ENCODE results near the gene MACROD2.

MACROD2 gene

DNA sequence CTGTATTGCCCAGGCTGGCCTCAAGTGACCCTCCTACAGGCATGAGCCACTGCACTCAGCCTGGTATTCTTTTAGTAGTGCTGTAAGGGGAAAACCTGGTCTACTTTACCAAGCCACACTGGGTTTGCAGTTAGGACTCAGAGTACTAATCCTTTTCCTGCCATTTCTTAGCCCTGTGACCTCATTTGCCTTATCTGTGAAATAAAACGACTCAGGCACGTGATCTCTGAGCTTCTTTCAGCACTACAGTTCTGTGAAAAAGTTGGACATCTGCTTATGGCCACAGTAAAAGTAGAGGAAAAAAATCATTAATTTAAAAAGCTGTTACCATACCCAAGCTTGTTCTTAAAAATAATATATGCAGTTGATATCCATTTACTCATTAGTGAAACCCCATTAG, 1570.5 kb downstream of the MACROD2 start:
- DNase-seq (ENCODE audit: low read depth in 2 of 2): no peak

DNA sequence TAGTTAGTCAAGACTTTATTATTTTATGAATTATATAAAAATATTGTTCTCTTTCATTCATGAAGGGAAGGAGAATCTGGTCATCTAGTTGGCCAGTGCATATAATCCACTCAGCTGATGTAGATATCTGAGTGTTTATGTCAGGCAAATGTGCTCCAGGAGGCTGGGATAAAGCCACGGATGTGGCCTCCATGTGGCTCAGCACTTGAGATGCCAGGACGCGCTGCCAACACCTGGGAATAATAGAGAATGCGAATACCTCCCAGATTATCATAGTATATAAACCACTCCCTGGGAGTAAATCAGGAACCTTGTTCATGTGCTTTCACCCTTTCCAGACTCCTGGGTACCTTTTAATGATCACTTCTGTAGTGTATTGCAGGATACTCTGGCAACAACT, 1571.9 kb downstream of the MACROD2 start:
- no peak for DNase-seq (ENCODE audit: low read depth in 2 of 2)

DNA sequence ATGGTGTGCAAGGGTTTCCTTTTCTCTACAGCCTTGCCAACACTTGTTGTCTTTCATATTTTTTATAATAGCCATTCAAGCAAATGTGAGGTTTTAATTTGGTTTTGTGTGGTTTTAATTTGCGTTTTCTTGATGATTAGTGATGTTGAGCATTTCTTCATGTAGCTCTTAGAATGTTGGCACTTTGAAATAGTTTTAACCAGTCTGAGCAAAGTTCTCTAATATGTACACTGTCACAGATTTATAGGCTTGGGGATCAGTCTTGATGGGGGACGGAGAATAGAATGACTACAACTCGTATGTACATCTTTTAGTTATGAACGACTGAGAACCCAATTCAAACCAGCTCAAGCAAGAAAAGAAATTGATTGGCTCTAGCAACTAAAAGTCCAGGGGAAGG, 1574.8 kb downstream of the MACROD2 start:
- no peak for DNase-seq (ENCODE audit: low read depth in 2 of 2)

DNA sequence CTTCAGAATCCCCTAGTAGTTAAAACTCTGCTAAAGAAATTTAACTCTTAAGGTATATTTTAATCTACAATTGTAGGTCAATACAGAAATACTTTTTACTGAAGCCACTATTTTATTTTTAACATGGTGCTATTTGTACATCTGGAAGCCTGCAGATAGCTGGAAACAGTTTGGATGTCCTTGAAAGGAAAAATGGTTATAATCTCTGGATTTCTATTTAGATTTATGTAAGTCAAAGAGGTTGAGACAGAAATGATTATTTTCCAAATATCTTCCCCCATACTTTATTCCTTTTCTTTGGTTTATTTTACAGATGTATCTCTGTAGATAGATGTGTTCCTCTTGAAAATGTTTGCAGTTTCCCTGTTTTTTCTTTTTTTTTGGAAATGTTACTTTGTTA, 1575.7 kb downstream of the MACROD2 start:
- no peak for DNase-seq (ENCODE audit: low read depth in 2 of 2)

DNA sequence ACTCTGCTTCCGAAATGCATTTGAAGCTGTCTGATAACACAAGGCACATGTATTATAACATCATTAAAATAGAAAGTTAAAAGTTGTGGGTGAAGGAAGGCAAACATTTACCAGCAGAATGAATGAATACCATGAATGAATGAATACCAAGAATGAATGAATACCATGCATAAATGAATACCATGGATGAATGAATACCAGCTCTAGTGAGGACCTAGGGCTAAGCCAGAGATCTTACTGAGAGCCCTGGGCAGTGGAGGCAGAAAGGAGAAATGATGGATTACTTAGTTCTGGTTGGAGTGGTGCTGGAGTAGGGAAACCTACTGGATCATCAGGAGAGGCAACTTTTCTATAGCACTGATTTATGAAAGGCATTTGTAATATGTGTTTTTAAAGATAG, 1579.9 kb downstream of the MACROD2 start:
- DNase-seq (ENCODE audit: low read depth in 2 of 2): no peak

DNA sequence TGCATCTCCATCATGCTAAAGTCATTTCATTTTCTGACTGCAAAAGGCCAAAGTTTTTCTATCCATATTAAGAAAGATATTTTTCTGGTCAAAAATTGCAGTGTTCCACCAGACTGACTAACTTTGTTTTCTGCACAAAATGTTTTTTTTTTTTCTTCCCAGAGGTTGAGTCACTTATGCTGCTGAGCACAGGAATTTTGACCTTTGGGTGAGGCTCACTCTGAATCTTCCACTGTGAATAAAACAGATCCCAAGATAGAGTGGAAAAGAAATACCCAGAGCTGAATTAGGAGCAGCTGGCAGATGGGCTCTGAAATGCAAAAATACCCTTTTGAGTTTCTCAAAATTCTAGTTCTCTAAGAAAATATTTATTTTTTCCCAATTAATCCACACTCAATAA, 1581.1 kb downstream of the MACROD2 start:
- no peak for DNase-seq (ENCODE audit: low read depth in 2 of 2)

DNA sequence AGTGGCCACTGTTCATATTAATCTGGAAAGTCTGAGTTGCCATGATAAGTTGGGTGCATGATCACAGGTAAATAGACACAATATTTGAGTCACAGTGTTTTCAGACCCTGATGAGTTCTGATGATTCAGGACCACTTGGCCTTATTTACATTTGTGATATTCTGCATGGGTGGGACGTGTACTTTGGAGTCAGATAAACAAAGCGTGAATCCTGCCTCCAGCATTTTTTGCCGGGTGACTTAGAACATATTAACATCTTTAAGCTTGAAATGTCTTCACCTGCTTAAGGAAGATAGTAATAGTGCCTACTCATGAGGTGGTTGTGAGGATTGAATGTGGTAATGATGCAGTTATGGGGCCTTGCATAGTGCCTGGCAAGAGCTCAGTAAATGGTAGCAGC, 1582.8 kb downstream of the MACROD2 start:
- no peak for DNase-seq (ENCODE audit: low read depth in 2 of 2)

DNA sequence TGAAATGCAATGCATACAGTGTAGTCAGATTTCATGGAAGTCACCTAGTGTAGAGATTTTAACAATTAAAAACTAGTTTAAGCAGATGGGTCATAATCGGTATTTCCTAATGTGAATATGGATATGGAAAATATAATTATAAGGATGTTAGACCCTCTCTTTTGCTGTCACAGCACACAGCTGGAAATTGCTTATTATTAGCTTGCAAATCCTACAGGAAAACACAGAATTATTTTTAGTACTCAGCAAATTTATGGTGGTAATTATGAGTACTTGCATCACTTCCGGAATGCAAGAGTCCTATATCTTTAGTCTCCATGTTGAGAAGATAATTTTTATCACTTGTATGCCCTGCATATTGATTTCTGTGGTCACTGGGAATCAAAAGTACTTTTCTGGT, 1584.4 kb downstream of the MACROD2 start:
- no peak for DNase-seq (ENCODE audit: low read depth in 2 of 2)

DNA sequence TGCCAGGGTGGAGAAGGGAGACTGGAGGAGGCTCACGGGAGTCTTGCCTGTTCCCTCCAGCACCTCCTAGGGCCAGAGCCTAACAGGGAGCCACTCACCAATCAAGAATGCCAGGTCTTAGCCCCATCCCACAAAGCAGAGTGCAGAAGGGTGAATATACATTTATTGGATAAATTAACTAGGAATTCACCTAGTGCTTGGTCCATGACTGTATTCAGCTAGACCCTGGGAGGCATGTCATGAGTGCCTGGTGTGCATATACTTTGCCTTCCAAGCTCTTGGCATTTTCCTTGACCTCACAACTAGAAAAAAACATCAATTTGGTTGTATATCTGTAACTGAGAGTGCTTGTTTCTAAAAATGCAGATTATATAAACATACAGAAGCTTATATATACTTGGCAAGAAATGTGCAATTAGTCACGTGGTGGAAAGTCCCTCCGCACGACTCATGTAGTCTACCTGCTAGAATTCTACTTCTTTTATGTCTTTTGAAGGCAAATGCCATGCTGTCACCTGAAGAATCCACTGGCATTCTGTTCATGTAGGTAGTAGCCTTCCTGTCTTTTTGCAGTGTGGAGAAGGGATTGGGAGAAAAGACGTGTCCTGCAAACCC, 1586.9 kb downstream of the MACROD2 start:
- no peak for DNase-seq (ENCODE audit: low read depth in 2 of 2)

DNA sequence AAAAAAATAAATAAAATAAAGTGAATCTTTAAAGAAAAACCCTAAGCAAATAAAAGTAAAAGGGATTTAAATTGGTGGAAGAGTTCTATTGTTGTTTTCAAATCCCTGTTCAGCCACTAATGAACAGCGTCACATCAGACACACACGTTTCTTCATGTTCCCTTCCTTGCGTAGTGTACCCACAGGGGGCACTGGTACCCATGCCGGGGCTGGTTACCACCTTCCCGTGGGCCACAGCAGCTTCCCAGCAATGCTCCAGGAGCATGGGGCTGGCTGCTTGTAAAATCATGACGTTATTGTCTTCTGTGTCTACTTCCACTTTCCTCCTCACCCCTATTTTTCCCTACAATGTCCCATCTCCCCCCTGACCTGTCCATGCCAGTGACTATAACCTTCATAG, 1589.2 kb downstream of the MACROD2 start:
- DNase-seq (ENCODE audit: low read depth in 2 of 2): no peak

DNA sequence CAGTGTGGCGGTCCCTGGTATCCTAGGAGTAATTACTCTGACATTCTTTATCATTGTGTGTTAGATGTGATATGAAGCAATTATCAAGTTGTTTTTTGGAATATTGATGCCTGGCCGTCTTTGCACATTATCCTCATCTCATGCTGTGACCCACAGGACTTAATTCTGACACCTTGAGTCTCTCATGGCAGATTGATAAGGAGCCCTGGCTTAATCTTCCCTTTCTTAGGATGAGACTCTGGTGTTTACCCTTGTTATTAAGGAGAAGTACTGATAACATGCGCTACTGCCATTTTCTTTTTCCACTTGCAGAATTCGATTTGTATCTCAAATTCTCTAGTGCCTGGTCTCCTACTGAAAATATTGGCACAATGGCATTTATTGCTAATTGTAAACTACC, 1597.8 kb downstream of the MACROD2 start:
- no peak for DNase-seq (ENCODE audit: low read depth in 2 of 2)

DNA sequence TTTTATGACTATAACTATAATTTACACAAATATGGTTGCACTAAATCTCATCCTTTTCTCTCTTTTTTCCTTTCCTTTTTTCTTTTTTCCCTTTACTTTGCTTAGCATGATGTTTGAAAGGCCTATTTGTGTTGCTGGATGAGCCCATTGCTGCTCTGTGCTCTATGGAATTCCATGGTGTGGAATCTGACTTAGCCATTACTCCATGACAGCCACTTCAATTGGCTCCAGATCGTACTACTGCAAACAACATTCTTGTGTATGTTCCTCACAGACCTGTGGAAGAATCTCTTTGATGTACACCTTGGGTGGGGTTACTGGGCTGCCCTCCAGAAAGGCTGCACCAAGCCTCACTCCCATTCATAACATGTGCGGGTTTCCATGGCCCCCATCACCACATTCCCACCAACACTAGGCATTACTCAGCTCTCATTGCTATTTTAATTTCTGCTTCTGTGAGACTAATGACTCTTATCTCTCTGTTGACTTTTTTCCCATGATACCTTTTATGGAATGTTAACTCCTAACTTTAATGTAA, 1598.9 kb downstream of the MACROD2 start:
- no peak for DNase-seq (ENCODE audit: low read depth in 2 of 2)

DNA sequence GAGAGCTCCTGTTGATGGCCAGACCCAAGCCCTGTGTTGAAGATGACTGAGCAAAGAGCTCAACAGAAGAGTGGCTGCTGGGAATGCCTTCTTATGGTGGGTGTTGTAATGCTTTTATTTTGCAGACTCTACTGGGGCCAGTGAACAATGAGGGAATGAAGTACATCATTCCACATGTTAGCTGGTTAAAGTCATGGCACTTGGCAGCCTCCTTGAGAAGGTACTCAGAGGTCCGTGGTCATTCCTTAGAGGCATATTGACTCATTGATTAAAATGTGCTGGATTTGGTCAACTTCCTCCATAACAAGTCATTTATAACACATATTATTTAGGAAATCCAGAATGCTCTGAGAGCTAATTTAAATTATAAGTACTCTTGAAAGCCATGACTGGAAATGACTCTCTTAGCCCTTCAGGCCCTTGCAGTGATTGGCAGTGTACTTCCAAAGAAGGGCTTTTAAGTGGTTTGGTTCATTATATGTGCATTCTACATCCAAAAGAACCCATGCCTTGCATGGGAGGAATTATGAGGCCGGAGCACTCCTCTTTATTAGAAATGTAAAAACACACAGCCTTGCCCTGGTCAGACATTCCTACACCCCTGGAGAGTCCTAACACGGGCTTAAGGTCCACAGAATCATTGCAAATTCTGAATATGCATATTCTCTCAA, 1601.0 kb downstream of the MACROD2 start:
- DNase-seq (ENCODE audit: low read depth in 2 of 2): no peak

DNA sequence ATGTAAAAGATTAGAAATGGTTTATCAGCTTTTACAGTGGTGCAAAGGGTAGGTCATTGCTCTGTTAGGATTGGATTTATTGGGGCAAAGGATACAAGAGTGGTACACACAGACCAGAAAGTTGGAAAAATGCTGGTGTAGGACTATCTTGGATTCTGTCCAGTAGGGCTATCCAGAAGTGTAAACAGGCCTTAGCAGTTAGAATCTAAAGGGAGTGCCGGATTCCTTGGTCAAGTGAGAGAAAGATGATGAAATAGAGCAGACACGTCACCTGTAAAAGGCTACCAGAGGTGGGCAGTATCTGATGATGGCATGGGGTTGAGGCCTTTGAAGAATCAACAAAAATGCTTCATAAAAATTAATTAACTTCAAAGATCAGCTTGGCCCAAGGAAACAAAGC, 1602.0 kb downstream of the MACROD2 start:
- no peak for DNase-seq (ENCODE audit: low read depth in 2 of 2)

DNA sequence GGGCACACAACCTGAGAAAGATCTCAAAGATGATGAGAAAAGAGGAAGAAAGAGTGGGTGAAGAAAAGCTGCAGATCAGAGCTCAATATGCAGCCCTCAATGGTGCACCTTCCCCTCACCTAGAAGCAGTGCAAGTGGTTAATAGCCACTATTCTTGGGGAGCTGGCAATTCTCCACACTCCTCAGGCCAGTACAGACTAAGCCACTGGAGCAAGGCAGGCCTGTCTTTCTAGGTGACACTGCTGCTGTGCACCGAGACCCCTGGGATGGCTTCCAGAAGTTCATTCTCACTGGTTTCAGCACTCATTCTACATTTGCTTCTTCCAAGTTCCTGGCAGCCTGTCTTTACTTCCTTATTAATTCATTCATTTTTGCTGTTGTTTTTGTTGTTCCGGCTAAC, 1604.6 kb downstream of the MACROD2 start:
- DNase-seq (ENCODE audit: low read depth in 2 of 2): no peak

DNA sequence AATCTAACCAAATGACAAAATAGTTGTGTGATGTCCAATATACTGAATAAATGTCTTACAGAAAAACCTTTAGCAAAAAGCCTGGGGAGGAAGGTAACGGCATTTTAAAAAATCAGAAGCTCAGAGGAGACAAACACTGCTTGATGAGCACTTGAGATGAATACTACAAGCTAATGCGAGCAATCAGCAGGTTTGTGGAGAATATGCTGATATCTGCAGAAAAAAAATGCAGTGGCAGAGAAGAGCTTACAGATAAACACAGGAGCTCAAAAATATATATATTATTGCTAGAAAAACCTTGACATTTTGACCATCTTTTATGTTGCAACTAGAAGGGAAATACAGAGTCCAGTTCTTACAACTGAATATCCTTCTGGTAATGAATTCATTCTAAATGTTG, 1605.2 kb downstream of the MACROD2 start:
- DNase-seq (ENCODE audit: low read depth in 2 of 2): no peak

DNA sequence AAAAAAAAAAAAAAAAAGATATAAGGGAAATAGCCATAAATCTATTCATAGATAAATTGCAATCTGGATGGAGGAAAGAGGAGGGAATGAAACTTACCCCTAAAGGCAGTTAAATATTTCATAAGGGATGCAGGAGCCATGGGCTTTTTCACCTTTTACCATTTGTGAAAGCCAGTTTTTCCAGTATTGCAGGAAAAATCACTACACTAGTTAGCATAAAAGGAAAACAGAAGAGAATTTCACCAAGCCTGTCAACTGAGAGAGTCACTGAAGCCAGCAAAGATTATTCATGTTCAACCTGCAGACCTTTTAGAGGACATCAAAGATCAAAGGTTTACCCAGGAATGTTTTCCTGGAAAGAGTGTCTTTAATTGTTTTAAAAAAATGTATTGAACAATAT, 1608.2 kb downstream of the MACROD2 start:
- no peak for DNase-seq (ENCODE audit: low read depth in 2 of 2)

DNA sequence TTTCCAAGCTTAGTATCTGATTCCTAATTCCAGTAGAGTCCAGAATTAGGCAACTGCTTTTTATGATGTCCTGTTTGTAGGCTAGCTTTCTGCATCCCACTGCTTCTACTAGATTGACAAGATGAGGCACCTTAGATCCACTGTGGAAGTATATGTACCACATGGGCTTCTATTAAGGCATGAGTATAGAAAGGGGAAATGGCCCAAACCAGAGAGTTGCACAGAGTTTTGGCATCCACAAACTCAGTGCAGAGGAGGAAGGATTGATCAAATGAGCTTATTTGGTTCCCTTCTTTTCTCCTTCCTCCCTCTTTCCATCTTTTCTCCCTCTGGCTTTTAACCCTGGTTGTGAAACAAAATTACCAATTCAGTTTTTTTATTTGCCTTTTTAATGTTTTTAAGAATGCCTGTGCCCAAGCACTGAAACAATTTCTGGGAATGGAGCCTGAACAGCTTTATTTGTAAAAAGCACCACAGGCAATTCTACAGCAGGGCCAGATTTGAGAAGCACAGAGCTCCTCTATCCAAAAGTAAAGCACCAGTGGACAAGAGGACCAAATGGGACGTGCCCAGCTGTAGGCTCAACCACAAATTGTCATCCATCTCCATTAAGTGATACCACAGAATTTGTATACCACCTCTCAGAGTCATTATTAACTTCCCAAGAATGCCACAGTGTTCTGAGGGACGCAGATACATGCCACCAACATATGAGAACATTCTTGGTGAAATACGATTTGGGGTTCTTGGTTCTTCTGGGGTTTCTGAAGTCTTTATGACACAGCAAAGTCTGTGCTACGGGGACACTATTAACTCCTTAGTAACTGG, 1608.9 kb downstream of the MACROD2 start:
- no peak for DNase-seq (ENCODE audit: low read depth in 2 of 2)

DNA sequence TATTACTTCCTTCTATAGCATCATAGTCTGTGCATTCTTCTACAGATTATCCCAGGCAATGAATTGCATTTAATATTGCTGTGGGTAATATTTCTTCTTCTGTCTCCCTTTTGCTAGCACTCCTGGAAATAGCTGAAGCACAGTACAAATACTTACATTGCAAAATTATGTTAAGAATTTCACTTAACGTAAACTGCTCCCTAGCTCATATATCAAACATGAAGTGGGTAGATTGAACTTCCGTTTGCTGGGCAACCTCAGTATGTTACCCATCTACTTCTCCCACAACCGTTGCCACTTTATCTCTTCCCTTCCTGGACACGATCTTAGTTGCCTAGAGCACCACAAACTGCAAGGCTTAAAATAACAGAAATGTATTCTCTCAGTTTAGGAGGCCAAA, 1614.6 kb downstream of the MACROD2 start:
- DNase-seq (ENCODE audit: low read depth in 2 of 2): no peak

DNA sequence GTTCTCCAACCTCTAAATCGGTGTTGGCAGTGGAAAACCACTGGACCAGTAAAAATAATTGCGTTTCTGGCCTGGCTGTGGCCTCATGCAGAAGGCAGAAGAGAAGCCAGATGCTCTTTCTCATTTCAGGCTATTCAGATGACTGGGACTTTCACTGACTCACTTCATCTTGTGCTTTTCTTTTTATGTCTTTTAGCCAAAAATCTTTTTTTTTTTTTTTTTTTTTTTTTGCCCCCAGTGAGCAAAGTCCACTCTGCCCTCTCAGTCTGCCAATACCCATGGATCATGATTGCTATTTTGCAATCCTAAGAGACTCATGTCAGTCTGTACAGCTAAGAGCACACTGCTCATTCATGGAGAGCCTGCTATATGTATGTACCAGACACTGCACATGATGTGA, 1615.5 kb downstream of the MACROD2 start:
- no peak for DNase-seq (ENCODE audit: low read depth in 2 of 2)

DNA sequence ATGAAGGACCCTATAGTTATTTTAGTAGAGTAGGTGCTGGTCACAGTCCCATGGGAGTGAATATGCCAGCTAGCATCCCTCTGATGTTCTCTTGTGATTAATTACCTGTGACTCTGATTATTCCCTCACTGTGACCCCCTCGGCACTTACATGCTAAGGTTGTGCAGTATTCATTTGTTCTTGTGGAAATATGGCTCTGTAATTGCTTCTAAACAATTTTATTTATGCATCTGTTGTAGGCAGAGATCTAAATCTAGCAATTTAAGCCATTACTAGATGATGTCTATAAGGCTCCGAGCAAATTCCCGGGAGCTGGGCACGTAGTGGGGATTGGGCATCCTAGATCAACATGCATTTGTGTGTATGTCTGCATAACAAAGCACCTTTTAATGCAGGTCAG, 1616.2 kb downstream of the MACROD2 start:
- DNase-seq (ENCODE audit: low read depth in 2 of 2): no peak

DNA sequence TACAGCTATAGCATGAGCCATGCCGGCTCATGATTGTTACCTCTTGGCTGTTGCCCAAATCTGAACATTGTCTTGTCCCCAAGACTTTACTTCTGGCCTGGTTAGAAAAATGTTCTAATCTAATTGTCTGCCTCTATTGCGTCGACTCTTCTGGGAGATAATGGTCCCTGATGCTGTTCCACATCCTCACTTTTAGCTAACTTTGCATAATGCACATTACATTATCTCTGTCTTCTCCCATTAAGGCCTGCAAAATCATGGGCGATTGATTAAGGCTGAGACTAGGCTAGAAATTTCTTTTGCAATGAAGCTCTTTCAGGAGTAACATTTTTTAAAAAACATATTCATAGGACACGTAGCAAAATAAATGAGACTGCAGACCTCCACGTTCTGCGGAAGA, 1616.9 kb downstream of the MACROD2 start:
- no peak for DNase-seq (ENCODE audit: low read depth in 2 of 2)

DNA sequence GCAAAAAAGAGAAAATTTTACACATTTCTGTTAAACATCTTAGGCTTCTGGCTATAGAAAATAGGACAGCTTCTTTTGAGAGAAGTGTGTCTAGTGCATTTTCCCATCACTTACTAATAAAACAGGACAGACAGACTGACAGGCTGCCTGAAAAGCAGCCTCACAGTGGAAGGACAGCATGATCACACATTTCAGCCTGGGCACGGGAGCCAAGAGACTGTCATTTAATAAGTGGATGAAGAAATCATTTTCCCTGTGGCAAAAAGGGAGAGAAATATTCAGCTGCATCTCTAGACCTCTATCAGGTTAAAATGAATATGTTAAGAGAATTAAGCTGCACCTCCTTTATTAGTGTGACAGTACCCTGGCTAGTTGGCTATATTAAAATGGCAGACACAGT, 1617.5 kb downstream of the MACROD2 start:
- no peak for DNase-seq (ENCODE audit: low read depth in 2 of 2)
